HG02981 (cell line): ENCODE data around the gene UHRF2.

Experiments
- ATAC-seq: cut with Tn5 transposase; IDR thresholded peaks from one replicate; pipeline ENCODE4 v1.9.1; 2021; ENCODE audit warnings: mild to moderate bottlenecking, moderate library complexity; ENCODE audit not compliant: unreplicated experiment

The UHRF2 gene

DNA sequence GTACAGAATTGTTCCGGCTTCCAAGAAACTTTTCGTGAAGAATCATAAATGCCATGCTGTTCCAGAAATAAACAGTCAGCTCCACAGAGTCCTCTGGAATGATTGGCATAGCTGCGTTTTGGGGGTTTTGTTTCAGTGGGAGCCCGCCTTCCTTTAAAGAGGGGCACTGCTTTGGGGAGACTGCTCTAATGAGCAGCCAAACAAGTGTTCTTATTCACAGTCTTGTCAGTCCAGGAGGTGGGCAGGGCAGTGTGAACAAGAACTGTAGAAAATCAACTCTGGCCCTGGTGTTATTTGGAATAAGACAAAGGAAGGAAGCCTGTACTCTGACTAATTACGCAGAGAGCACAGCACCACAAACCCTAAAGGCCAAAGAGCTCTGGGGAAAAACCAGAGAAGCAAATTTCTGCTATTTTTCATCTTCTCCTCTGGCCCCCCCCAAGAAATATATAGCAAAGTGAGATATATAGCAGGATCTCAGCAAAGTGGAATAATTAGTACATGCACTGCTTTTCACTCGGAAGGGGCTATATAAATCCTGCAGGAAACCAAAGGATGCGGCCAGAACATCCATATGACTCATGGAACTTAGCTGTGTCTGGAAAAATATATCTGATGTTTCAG, 139.6 kb downstream of the UHRF2 start:
- no peak for ATAC-seq

DNA sequence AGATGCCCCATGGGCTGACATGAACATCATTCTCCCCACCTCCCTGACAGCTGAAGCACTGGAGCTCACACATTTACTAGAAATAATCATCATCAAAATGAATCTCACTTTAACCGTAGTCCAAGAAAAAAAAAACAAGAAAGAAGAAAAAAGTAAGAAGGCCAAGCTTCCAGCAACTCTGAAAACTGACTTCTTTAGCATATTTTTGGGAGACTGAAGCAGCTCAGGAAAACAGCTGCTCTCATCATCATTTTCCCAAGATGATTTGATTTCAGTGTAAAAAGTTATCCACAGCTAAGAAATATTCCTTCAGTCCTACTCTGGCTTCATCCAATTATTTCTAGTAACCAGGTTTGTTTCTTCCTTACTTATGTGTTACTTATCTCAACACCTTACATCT, 140.9 kb downstream of the UHRF2 start:
- no peak for ATAC-seq
